ENCODE data around the gene LRP2. TPM values are rescaled to one million over a fixed set of nuclear protein-coding genes. Genes with fewer than 3 reads are reported as not detected.
A peak's percentile ranks its signal among the peaks of the same experiment; 100 is the strongest.

Gene LRP2
- polyA plus RNA-seq, 3 donors: not detected

DNA sequence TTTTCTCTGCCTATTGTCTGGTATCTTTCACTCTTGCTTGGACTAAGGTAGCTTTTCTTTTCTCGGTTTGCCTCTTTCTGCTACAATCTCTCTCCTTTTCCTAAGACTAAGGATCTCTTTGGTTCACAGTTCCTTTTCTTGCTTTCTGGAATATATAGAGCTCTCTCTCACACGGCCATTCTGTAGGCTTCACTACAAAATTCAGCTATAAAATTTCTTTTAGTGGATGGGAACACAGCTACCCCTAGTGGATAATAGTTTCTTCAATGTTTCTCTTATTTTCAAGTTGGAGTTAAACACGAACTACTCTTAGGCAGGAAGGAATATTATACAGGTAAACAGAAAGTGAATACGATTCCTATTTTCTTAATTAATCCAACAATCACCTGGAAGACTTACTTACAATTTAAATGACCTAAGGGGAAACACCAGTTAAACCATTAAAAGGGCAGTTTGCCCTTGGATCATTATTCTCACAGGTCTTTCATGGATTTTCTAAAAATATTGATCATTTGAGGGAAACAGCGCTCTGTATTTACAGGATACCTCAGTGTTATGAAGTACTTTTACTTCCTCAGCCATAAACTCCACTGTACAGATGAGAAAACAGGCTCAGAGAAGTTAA is 140.5 kb downstream of the LRP2 start:
- Histone ChIP-seq H3K4me1 (ENCODE audit: control insufficient read depth in 1 of 2, insufficient read depth in 2 of 2, low read length in 2 of 2) (no peaks in the 10 kb centered on the region), H2AFZ (ENCODE audit: insufficient read depth, low read depth, low read length, poor library complexity, severe bottlenecking) (peak overlapping the region; percentile 43), H4K20me1 (ENCODE audit: insufficient read depth, low read length) (no peaks in the 10 kb centered on the region), H3K4me2 (replicated peaks; ENCODE audit: extremely low read depth, low read length, poor library complexity, severe bottlenecking) (no peak overlapping the region), H3K9me3 (replicated peaks in 1 of 2; ENCODE audit: control insufficient read depth in 1 of 2, insufficient read depth in 1 of 2, low read length in 2 of 2) (no peaks in the 10 kb centered on the region), H3K79me2 (ENCODE audit: insufficient read depth, low read length) (no peaks in the 10 kb centered on the region), H3K9ac (ENCODE audit: insufficient read depth, low read length, poor library complexity, severe bottlenecking) (no peak overlapping the region), H3K27me3 (ENCODE audit: control insufficient read depth in 2 of 2, insufficient read depth in 2 of 2, low read length in 2 of 2) (no peaks in the 10 kb centered on the region), H3K4me3 (replicated peaks in 1 of 3; ENCODE audit: low read depth in 2 of 3, low read length in 3 of 3) (no peak overlapping the region), H3K27ac (ENCODE audit: low read depth in 1 of 2, low read length in 2 of 2) (no peak overlapping the region), H3K36me3 (replicated peaks in 1 of 2; ENCODE audit: control insufficient read depth in 1 of 2, insufficient read depth in 2 of 2, low read length in 2 of 2) (no peaks in the 10 kb centered on the region)
- Mint-ChIP-seq H3K4me1 (no peaks in the 10 kb centered on the region), H3K9me3 (no peaks in the 10 kb centered on the region), H3K36me3 (no peaks in the 10 kb centered on the region), H3K27me3 (ENCODE audit: low read depth in 3 of 3) (no peaks in the 10 kb centered on the region), H3K27ac (no peak overlapping the region), H3K4me3 (no peak overlapping the region)
- intact Hi-C loops (cut with micrococcal nuclease): no loop called here
- DNase-seq: no peak
- no CpG with 5 or more reads among the region's 5 CpGs for WGBS (ENCODE audit: insufficient coverage)
- TF ChIP-seq CTCF (IDR thresholded peaks at IDR 0.05): peak; percentile 15

- H4K20me1 ChIP-seq (ENCODE audit: insufficient read depth, low read length): no peaks in the 10 kb centered on the region
- TF ChIP-seq CTCF (IDR thresholded peaks at IDR 0.05): no peak
- no peaks in the 10 kb centered on the region for H3K9me3 ChIP-seq (replicated peaks in 1 of 2; ENCODE audit: control insufficient read depth in 1 of 2, insufficient read depth in 1 of 2, low read length in 2 of 2)
- H3K4me3 Mint-ChIP-seq: no peak overlapping the region
- no peaks in the 10 kb centered on the region for H3K79me2 ChIP-seq (ENCODE audit: insufficient read depth, low read length)
- no peak overlapping the region for H3K4me3 ChIP-seq (replicated peaks in 1 of 3; ENCODE audit: low read depth in 2 of 3, low read length in 3 of 3)
- H3K27ac ChIP-seq (ENCODE audit: low read depth in 1 of 2, low read length in 2 of 2): no peak overlapping the region
- no peaks in the 10 kb centered on the region for H3K4me1 Mint-ChIP-seq
- 100% methylated on average over 1 of the region's 4 CpGs for WGBS (ENCODE audit: insufficient coverage)
- no peaks in the 10 kb centered on the region for H3K9me3 Mint-ChIP-seq
- H3K4me2 ChIP-seq (replicated peaks; ENCODE audit: extremely low read depth, low read length, poor library complexity, severe bottlenecking): no peak overlapping the region
- H3K27ac Mint-ChIP-seq: no peak overlapping the region
- no peaks in the 10 kb centered on the region for H3K27me3 ChIP-seq (ENCODE audit: control insufficient read depth in 2 of 2, insufficient read depth in 2 of 2, low read length in 2 of 2)
- H3K36me3 Mint-ChIP-seq: no peaks in the 10 kb centered on the region
- H3K9ac ChIP-seq (ENCODE audit: insufficient read depth, low read length, poor library complexity, severe bottlenecking): no peak overlapping the region
- no peaks in the 10 kb centered on the region for H3K4me1 ChIP-seq (ENCODE audit: control insufficient read depth in 1 of 2, insufficient read depth in 2 of 2, low read length in 2 of 2)
- intact Hi-C loops (cut with micrococcal nuclease): no loop called here
- peaks cover 0 to 3% (median 2%) of the 10 kb centered on the region in 3 donors for H3K27me3 Mint-ChIP-seq (ENCODE audit: low read depth in 3 of 3)
- no peaks in the 10 kb centered on the region for H3K36me3 ChIP-seq (replicated peaks in 1 of 2; ENCODE audit: control insufficient read depth in 1 of 2, insufficient read depth in 2 of 2, low read length in 2 of 2)
- no peak for DNase-seq
- no peak overlapping the region for H2AFZ ChIP-seq (ENCODE audit: insufficient read depth, low read depth, low read length, poor library complexity, severe bottlenecking)
Observed at GRCh38 chr2:169210917-169211316, 151.4 kb downstream of the LRP2 start.
